GM11168 (cell line): ENCODE data around the gene S100A14.
"Not testable (repeated sequence)": the region's sequence is repeated elsewhere in the genome, so short reads cannot be mapped to it uniquely, and the experiment has no call there.

ENCODE experiments used
- in situ Hi-C: fragments of 300-500 bp; cut with MboI; formaldehyde crosslinking; loops from one replicate; pipeline ENCODE4 v1.12.0; 2022; ENCODE audit warnings: low sequenced_read_pairs; ENCODE audit not compliant: unreplicated experiment

The S100A14 gene

GRCh38 chr1:153640213-153640612 lies 24.1 kb upstream of the S100A14 start:
- in situ Hi-C loops, result not testable (repeated sequence)

- in situ Hi-C loops, result no loop called here
Measured at GRCh38 chr1:153639280-153639679, 23.2 kb upstream of the S100A14 start.

- in situ Hi-C loops, result no loop called here
Measured at GRCh38 chr1:153638261-153638660, 22.1 kb upstream of the S100A14 start.

- in situ Hi-C loops, result no loop called here
Measured at GRCh38 chr1:153636312-153636711, 20.2 kb upstream of the S100A14 start.

GRCh38 chr1:153635872-153636271 lies 19.7 kb upstream of the S100A14 start:
- in situ Hi-C loops, result no loop called here

GRCh38 chr1:153633754-153634665 lies 17.9 kb upstream of the S100A14 start, which contains the start of gene CHTOP:
TSS of gene CHTOP (plus strand) at chr1:153634066. CDS start at chr1:153636589, 2,523 bp downstream.
- in situ Hi-C loops, result no loop called here

GRCh38 chr1:153633161-153633753 lies 17.1 kb upstream of the S100A14 start:
- in situ Hi-C loops, result no loop called here

- in situ Hi-C loops, result no loop called here
Measured at GRCh38 chr1:153631047-153632022, 15.2 kb upstream of the S100A14 start.

GRCh38 chr1:153630384-153630783 lies 14.3 kb upstream of the S100A14 start:
- in situ Hi-C loops, result no loop called here

- in situ Hi-C loops, result no loop called here
Measured at GRCh38 chr1:153629971-153630370, 13.8 kb upstream of the S100A14 start.

- in situ Hi-C loops, result no loop called here
Measured at GRCh38 chr1:153629343-153629665, 13.2 kb upstream of the S100A14 start.

- in situ Hi-C loops, result no loop called here
Measured at GRCh38 chr1:153628638-153629342, 12.7 kb upstream of the S100A14 start.

- in situ Hi-C loops, result no loop called here
Measured at GRCh38 chr1:153627715-153628626, 11.8 kb upstream of the S100A14 start, which contains the start of gene S100A1. TSS of gene S100A1 (plus strand) at chr1:153628434. CDS start at chr1:153630522, 2,088 bp downstream.

- in situ Hi-C loops, result no loop called here
Measured at GRCh38 chr1:153626904-153627714, 11.0 kb upstream of the S100A14 start, which contains the start of gene S100A13. TSS of gene S100A13 (minus strand) at chr1:153627505. CDS start at chr1:153626472, 1,033 bp downstream.

GRCh38 chr1:153626477-153626903 lies 10.4 kb upstream of the S100A14 start:
- in situ Hi-C loops, result no loop called here

GRCh38 chr1:153624965-153625611 lies 9.0 kb upstream of the S100A14 start:
- in situ Hi-C loops, result loop anchor here (5.0 kb wide), 1 partner anchor 108 kb away; no protein-coding TSS in a partner anchor

- in situ Hi-C loops, result loop anchor here (5.0 kb wide), 1 partner anchor 106 kb away; no protein-coding TSS in a partner anchor
Measured at GRCh38 chr1:153623101-153623500, 7.0 kb upstream of the S100A14 start.
